Left kidney (tissue), 1 donor: Measurements from ENCODE around the gene RNU6-7. TPM values are rescaled to one million over a fixed set of nuclear protein-coding genes. Genes with fewer than 3 reads are reported as not detected.

ENCODE experiments used
- polyA plus RNA-seq: library from polyadenylated mRNA; unstranded; fragments of 120-200 nt; gene quantifications from one replicate; pipeline ENCODE4 v1.2.1, GENCODE V29; 2013; ENCODE audit not compliant: insufficient read length

Gene RNU6-7
- polyA plus RNA-seq, 1 donor: not detected

Other genes starting within 250 kb of the RNU6-7 start
- 122 TPM for gene ARHGAP5, start 124.7 kb upstream of the RNU6-7 start, polyA plus RNA-seq
- not detected for gene RNU6-8, start 1.2 kb downstream of the RNU6-7 start, polyA plus RNA-seq
- 2.9 TPM for gene AKAP6, start 127.3 kb downstream of the RNU6-7 start, polyA plus RNA-seq